RWPE2 (cell line): ENCODE data around the gene MAP3K15.
"Not testable (repeated sequence)": the region's sequence is repeated elsewhere in the genome, so short reads cannot be mapped to it uniquely, and the experiment has no call there.

Experiments used
- ATAC-seq: fragments of 200-7000 bp; cut with Tn5 transposase; 3 replicates; pipeline ENCODE4 v1.9.1; 2021; ENCODE audit warnings: low read depth
- DNase-seq: peaks from one replicate; pipeline ENCODE4 v3.0.0-alpha.2; 2020; ENCODE audit warnings: low spot score
- H3K27ac ChIP-seq: fragments of 450-650 bp; 2 replicates; pipeline ENCODE4 v1.5.1; 2017; ENCODE audit warnings: mild to moderate bottlenecking; ENCODE audit not compliant: poor library complexity, severe bottlenecking
- H3K27me3 ChIP-seq: fragments of 250-450 bp; sonication (Bioruptor Pico); 2 replicates; pipeline ENCODE4 v1.5.1; 2021; ENCODE audit warnings: mild to moderate bottlenecking, moderate library complexity; ENCODE audit not compliant: insufficient read depth, poor library complexity, severe bottlenecking
- H3K36me3 ChIP-seq: fragments of 250-450 bp; sonication (Bioruptor Pico); 2 replicates; pipeline ENCODE4 v1.5.1; 2020; ENCODE audit warnings: low read depth, mild to moderate bottlenecking, moderate library complexity
- H3K4me1 ChIP-seq: fragments of 250-450 bp; sonication (Bioruptor Pico); 2 replicates; pipeline ENCODE4 v1.5.1; 2021; ENCODE audit warnings: mild to moderate bottlenecking, moderate library complexity; ENCODE audit not compliant: insufficient read depth, poor library complexity, severe bottlenecking
- H3K4me3 ChIP-seq: fragments of 250-450 bp; sonication (Bioruptor Pico); 2 replicates; pipeline ENCODE4 v1.5.1; 2021; ENCODE audit warnings: mild to moderate bottlenecking, moderate library complexity; ENCODE audit not compliant: severe bottlenecking
- H3K9me3 ChIP-seq: fragments of 250-450 bp; sonication (Bioruptor Pico); 2 replicates; pipeline ENCODE4 v1.5.1; 2021; ENCODE audit warnings: mild to moderate bottlenecking, moderate library complexity; ENCODE audit not compliant: severe bottlenecking
- CTCF ChIP-seq: fragments of 450-650 bp; IDR thresholded peaks from one replicate; pipeline ENCODE4 v1.5.1; 2017; ENCODE audit warnings: mild to moderate bottlenecking, moderate library complexity; ENCODE audit not compliant: poor library complexity, severe bottlenecking

Gene MAP3K15

GRCh38 chrX:19443869-19444526 lies 71.3 kb downstream of the MAP3K15 start:
- no peak for DNase-seq
- no peak overlapping the region for H3K27ac ChIP-seq
- no peaks in the 10 kb centered on the region for H3K36me3 ChIP-seq
- no peak overlapping the region for H3K4me3 ChIP-seq
- no peak for TF ChIP-seq CTCF
- no peaks in the 10 kb centered on the region for H3K27me3 ChIP-seq
- no peak for ATAC-seq
- no peaks in the 10 kb centered on the region for H3K4me1 ChIP-seq
- H3K9me3 ChIP-seq, result no peaks in the 10 kb centered on the region

- no peak for TF ChIP-seq CTCF
- H3K4me1 ChIP-seq, result no peaks in the 10 kb centered on the region
These were observed 74.6 kb downstream of the MAP3K15 start for GRCh38 chrX:19440713-19441112.

GRCh38 chrX:19422661-19423060 lies 92.6 kb downstream of the MAP3K15 start:
- not testable (repeated sequence) for H3K27ac ChIP-seq, H3K36me3 ChIP-seq, H3K4me3 ChIP-seq, H3K9me3 ChIP-seq, H3K4me1 ChIP-seq, H3K27me3 ChIP-seq, DNase-seq, ATAC-seq

More at GRCh38 chrX:19440713-19441112, 74.6 kb downstream of the MAP3K15 start:
- DNase-seq (no peak), ATAC-seq (no peak)
- no peak overlapping the region for H3K27ac ChIP-seq
- H3K27me3 ChIP-seq, result no peaks in the 10 kb centered on the region
- H3K36me3 ChIP-seq, result no peaks in the 10 kb centered on the region
- H3K9me3 ChIP-seq, result no peaks in the 10 kb centered on the region
- no peak overlapping the region for H3K4me3 ChIP-seq

- no peak overlapping the region for H3K4me3 ChIP-seq
- ATAC-seq (no peak), DNase-seq (no peak)
- no peaks in the 10 kb centered on the region for H3K27me3 ChIP-seq
- H3K36me3 ChIP-seq, result no peaks in the 10 kb centered on the region
- no peak for TF ChIP-seq CTCF
- no peak overlapping the region for H3K27ac ChIP-seq
- no peaks in the 10 kb centered on the region for H3K4me1 ChIP-seq
- H3K9me3 ChIP-seq, result no peaks in the 10 kb centered on the region
These were observed 105.0 kb downstream of the MAP3K15 start for GRCh38 chrX:19410259-19410658.

- Histone ChIP-seq H3K9me3 (no peaks in the 10 kb centered on the region), H3K27me3 (no peaks in the 10 kb centered on the region), H3K36me3 (no peaks in the 10 kb centered on the region), H3K27ac (no peak overlapping the region), H3K4me1 (no peaks in the 10 kb centered on the region), H3K4me3 (no peak overlapping the region)
- DNase-seq (no peak), ATAC-seq (no peak)
- no peak for TF ChIP-seq CTCF
These were observed 111.6 kb downstream of the MAP3K15 start for GRCh38 chrX:19403696-19404095.
